ENCODE data around the gene OXT.
"Not testable (repeated sequence)": the region's sequence is repeated elsewhere in the genome, so short reads cannot be mapped to it uniquely, and the experiment has no call there.

The OXT gene

GRCh38 chr20:3047486-3048419 lies 23.7 kb upstream of the OXT start:
- no peak for DNase-seq (ENCODE audit: low read depth)

- DNase-seq (ENCODE audit: low read depth), result peak; percentile 10
Observed at GRCh38 chr20:3051385-3052019, 19.9 kb upstream of the OXT start.

GRCh38 chr20:3059489-3059888 lies 11.9 kb upstream of the OXT start:
- DNase-seq (ENCODE audit: low read depth), result no peak

GRCh38 chr20:3064119-3064518 lies 7.3 kb upstream of the OXT start:
- not testable (repeated sequence) for DNase-seq (ENCODE audit: low read depth)

- peak; percentile 36 for DNase-seq (ENCODE audit: low read depth)
Observed at GRCh38 chr20:3067139-3068014, 4.0 kb upstream of the OXT start.

- no peak for DNase-seq (ENCODE audit: low read depth)
Observed at GRCh38 chr20:3068075-3068474, 3.3 kb upstream of the OXT start.

- peak; percentile 82 for DNase-seq (ENCODE audit: low read depth)
Observed at GRCh38 chr20:3068986-3069900, 2.2 kb upstream of the OXT start.

GRCh38 chr20:3070725-3071124 lies 695 bp upstream of the OXT start:
- DNase-seq (ENCODE audit: low read depth), result no peak

GRCh38 chr20:3071266-3071609 lies 182 bp upstream of the OXT start:
- no peak for DNase-seq (ENCODE audit: low read depth)

GRCh38 chr20:3072530-3073250 lies 1.3 kb downstream of the OXT start:
- no peak for DNase-seq (ENCODE audit: low read depth)

GRCh38 chr20:3073251-3073643 lies 1.8 kb downstream of the OXT start:
- not testable (repeated sequence) for DNase-seq (ENCODE audit: low read depth)

- no peak for DNase-seq (ENCODE audit: low read depth)
Observed at GRCh38 chr20:3074812-3075211, 3.4 kb downstream of the OXT start.

GRCh38 chr20:3075315-3075714 lies 3.9 kb downstream of the OXT start:
- not testable (repeated sequence) for DNase-seq (ENCODE audit: low read depth)

GRCh38 chr20:3077618-3078134 lies 6.3 kb downstream of the OXT start:
- DNase-seq (ENCODE audit: low read depth), result no peak

- DNase-seq (ENCODE audit: low read depth), result peak; percentile 72
Observed at GRCh38 chr20:3080939-3081388, 9.5 kb downstream of the OXT start.

GRCh38 chr20:3081641-3082040 lies 10.2 kb downstream of the OXT start:
- no peak for DNase-seq (ENCODE audit: low read depth)

GRCh38 chr20:3082306-3082951 lies 11.0 kb downstream of the OXT start:
- DNase-seq (ENCODE audit: low read depth), result no peak

GRCh38 chr20:3082955-3083952 lies 11.8 kb downstream of the OXT start:
- DNase-seq (ENCODE audit: low read depth), result no peak

Data from ELR (cell line).